GM12878 (cell line): ENCODE results near the gene TNFAIP1.

ENCODE experiments used
- ATF7 ChIP-seq: fragments of 450-650 bp; IDR thresholded peaks from 2 replicates; pipeline ENCODE4 v1.6.1; 2016; ENCODE audit warnings: low read depth, mild to moderate bottlenecking
- CEBPZ ChIP-seq: fragments of 150-350 bp; IDR thresholded peaks from 2 replicates; pipeline ENCODE4 v1.6.1; 2016; ENCODE audit warnings: low read depth, low read length
- CREM ChIP-seq: IDR thresholded peaks from 2 replicates; pipeline ENCODE4 v1.6.1; 2014; ENCODE audit warnings: antibody characterized with exemption, low read depth
- CTCF ChIP-seq, 3 experiments: IDR thresholded peaks in 2 of 3; conservative IDR thresholded peaks in 1 of 3; 2 replicates each; pipeline ENCODE4 v1.5.1; 2011; ENCODE audit warnings: low read depth in 3 of 3, low read length in 3 of 3, mild to moderate bottlenecking in 3 of 3, control low read depth in 2 of 3, moderate library complexity in 2 of 3, inconsistent platforms in 1 of 3, mixed read lengths in 1 of 3; ENCODE audit not compliant: control insufficient read depth in 2 of 3, insufficient read depth in 1 of 3; ENCODE audit errors: extremely low read depth in 1 of 3
- EZH2 ChIP-seq: IDR thresholded peaks from 2 replicates; pipeline ENCODE4 v1.6.1; 2012; ENCODE audit warnings: low read depth, mild to moderate bottlenecking, control low read depth, inconsistent platforms, low read length, borderline replicate concordance; ENCODE audit not compliant: control insufficient read depth
- FOXM1 ChIP-seq: IDR thresholded peaks from 2 replicates; pipeline ENCODE4 v1.6.1; 2012; ENCODE audit warnings: low read depth, mild to moderate bottlenecking, inconsistent platforms, low read length, moderate library complexity
- MYC ChIP-seq: IDR thresholded peaks from 2 replicates; pipeline ENCODE4 v1.6.1; 2011; ENCODE audit warnings: mild to moderate bottlenecking, low read length, moderate library complexity, inconsistent platforms; ENCODE audit not compliant: insufficient read depth, insufficient replicate concordance, insufficient read length, severe bottlenecking
- POLR2A ChIP-seq: IDR thresholded peaks from 2 replicates; pipeline ENCODE4 v1.6.1; 2011; ENCODE audit warnings: low read depth, mild to moderate bottlenecking, low read length
- RAD21 ChIP-seq: IDR thresholded peaks from 2 replicates; pipeline ENCODE4 v1.6.1; 2011; ENCODE audit warnings: mild to moderate bottlenecking, low read depth, low read length, moderate library complexity; ENCODE audit not compliant: insufficient read depth
- RAD51 ChIP-seq: fragments of 450-650 bp; IDR thresholded peaks from 2 replicates; pipeline ENCODE4 v1.6.1; 2016; ENCODE audit warnings: moderate library complexity, mild to moderate bottlenecking, inconsistent platforms
- TF ChIP-seq, protein P1 (sequence below): IDR thresholded peaks from 2 replicates; pipeline ENCODE4 v1.6.1; 2011; ENCODE audit warnings: low read depth, mild to moderate bottlenecking, low read length, moderate library complexity, borderline replicate concordance; ENCODE audit errors: extremely low read depth
- TF ChIP-seq, protein P2 (sequence below): IDR thresholded peaks from 2 replicates; pipeline ENCODE4 v1.6.1; 2011; ENCODE audit warnings: mild to moderate bottlenecking, low read depth, low read length, moderate library complexity; ENCODE audit not compliant: insufficient replicate concordance
- TF ChIP-seq, protein P3 (sequence below): IDR thresholded peaks from 2 replicates; pipeline ENCODE4 v1.6.1; 2012; ENCODE audit warnings: mild to moderate bottlenecking, low read depth, low read length

GRCh38 chr17:28385406-28385805, 49.8 kb downstream of the TNFAIP1 start:
- TF ChIP-seq EZH2, result no peak
- no peak for TF ChIP-seq FOXM1
- TF ChIP-seq CREM, result no peak
- no peak for TF ChIP-seq CTCF (IDR thresholded peaks at IDR 0.05 in 2 of 3, conservative IDR thresholded peaks at IDR 0.05 in 1 of 3; ENCODE audit: control insufficient read depth in 2 of 3, extremely low read depth in 1 of 3, insufficient read depth in 1 of 3, low read depth in 3 of 3, low read length in 3 of 3)
- TF ChIP-seq, protein P1, sequence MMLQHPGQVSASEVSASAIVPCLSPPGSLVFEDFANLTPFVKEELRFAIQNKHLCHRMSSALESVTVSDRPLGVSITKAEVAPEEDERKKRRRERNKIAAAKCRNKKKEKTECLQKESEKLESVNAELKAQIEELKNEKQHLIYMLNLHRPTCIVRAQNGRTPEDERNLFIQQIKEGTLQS, result no peak
- no peak for TF ChIP-seq RAD51
- no peak for TF ChIP-seq POLR2A
- TF ChIP-seq MYC, result no peak
- TF ChIP-seq, protein P2, sequence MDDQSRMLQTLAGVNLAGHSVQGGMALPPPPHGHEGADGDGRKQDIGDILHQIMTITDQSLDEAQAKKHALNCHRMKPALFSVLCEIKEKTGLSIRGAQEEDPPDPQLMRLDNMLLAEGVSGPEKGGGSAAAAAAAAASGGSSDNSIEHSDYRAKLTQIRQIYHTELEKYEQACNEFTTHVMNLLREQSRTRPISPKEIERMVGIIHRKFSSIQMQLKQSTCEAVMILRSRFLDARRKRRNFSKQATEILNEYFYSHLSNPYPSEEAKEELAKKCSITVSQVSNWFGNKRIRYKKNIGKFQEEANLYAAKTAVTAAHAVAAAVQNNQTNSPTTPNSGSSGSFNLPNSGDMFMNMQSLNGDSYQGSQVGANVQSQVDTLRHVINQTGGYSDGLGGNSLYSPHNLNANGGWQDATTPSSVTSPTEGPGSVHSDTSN, result no peak
- no peak for TF ChIP-seq CEBPZ
- TF ChIP-seq, protein P3, sequence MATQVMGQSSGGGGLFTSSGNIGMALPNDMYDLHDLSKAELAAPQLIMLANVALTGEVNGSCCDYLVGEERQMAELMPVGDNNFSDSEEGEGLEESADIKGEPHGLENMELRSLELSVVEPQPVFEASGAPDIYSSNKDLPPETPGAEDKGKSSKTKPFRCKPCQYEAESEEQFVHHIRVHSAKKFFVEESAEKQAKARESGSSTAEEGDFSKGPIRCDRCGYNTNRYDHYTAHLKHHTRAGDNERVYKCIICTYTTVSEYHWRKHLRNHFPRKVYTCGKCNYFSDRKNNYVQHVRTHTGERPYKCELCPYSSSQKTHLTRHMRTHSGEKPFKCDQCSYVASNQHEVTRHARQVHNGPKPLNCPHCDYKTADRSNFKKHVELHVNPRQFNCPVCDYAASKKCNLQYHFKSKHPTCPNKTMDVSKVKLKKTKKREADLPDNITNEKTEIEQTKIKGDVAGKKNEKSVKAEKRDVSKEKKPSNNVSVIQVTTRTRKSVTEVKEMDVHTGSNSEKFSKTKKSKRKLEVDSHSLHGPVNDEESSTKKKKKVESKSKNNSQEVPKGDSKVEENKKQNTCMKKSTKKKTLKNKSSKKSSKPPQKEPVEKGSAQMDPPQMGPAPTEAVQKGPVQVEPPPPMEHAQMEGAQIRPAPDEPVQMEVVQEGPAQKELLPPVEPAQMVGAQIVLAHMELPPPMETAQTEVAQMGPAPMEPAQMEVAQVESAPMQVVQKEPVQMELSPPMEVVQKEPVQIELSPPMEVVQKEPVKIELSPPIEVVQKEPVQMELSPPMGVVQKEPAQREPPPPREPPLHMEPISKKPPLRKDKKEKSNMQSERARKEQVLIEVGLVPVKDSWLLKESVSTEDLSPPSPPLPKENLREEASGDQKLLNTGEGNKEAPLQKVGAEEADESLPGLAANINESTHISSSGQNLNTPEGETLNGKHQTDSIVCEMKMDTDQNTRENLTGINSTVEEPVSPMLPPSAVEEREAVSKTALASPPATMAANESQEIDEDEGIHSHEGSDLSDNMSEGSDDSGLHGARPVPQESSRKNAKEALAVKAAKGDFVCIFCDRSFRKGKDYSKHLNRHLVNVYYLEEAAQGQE, result no peak
- no peak for TF ChIP-seq RAD21
- no peak for TF ChIP-seq ATF7
